NCI-H774 (cell line): ENCODE data around the gene SYT7.

Experiments
- DNase-seq: peaks from one replicate; lab custom pipeline; 2025; lab: John Stamatoyannopoulos, UW

The SYT7 gene

DNA sequence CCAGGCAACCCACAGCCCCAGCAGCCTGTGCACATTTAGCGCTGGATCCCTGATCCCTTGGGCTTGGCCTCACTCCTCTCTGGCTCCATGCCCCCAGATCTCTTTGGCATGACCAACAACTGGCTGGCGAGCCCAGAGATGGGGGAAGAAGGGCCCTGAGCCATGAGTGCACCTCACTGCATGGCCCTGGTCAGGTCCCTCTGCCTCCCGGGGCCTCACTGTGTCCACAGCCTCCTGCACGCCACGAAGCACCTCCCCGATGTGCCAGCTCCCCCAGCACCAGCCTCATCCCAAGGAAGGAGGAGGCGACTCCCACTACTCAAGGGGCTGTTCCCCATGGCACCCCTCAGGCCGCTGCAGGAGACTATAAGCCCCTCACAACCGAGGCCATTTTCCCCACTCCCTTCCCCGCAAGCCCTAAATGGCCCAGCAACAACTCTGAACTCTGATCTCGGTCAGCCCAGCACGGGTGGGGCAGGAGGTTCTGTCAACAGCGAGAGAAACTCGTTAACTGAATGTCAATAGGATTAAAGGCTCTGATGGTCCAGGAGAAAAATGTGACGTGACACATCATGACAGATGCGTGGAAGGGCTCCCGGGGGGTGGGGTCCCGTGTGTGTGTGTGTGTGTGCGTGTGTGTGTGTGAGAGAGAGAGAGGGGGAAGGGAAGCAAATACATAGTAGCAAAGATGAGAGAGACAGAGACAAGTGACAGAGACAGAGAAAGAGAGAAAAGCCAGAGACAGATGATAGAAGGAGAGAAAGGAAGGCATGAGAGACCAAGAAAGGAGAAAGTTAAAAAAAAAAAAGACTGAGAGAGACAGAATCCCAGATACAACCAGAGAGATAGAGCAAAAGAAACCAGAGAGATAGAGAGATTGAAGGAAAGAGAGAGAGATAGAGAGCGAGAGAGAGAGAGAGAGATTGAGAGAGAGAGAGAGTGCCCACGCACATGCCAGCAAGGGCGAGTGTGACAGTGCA lies 28.4 kb upstream of the SYT7 start:
- no peak for DNase-seq

DNA sequence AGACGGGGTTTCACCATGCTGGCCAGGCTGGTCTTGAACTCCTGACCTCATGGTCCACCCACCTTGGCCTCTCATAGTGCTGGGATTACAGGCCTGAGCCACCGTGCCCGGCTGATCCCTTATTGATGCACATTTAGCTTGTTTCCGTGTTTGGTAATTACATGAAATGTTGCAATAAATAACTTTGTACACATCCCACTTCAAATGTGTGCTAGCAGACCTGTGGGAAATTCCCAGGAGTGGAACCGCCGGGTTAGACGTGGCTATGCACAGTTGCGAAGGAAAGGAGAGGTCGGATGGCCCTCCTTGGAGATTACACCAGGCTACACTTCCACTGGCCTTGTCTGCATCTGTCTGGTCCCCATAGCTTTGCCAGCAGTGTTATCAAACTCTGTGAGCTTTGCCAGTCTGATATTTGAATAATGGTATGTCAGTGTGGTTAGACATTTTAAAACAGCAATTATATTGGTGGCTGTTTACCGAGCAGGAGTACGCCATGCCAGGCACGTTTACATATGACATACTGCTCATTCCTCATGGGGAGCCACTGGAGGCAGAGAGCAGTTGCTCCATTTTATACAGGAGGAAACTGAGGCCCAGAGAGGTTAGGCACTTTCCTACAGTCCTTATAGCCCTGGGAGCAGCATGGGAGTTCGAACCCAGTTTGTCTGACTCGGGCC lies 27.2 kb upstream of the SYT7 start:
- DNase-seq: no peak

GRCh38 chr11:61607426-61607825 lies 26.6 kb upstream of the SYT7 start:
- DNase-seq: no peak

DNA sequence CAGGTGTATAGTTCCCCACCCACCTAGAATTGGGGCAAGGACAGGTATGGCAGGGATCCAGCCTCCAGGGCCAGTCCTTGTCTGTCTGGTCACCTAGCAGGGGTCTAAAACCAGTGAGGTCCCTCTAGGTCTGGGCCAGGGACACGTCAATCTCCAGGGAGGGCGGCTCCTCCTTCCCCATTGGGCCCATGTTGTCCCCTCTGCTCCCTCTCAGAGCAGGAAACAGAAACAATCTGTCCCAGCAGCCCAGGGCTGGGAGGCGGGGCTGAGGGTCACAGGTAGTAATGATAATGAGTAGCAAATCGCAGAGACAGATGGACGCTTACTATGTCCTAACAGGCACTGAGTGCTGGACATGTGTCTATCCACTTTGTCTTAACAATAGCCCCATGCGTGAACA lies 22.8 kb upstream of the SYT7 start:
- DNase-seq: no peak

GRCh38 chr11:61602775-61603569 lies 22.1 kb upstream of the SYT7 start:
- DNase-seq: no peak

DNA sequence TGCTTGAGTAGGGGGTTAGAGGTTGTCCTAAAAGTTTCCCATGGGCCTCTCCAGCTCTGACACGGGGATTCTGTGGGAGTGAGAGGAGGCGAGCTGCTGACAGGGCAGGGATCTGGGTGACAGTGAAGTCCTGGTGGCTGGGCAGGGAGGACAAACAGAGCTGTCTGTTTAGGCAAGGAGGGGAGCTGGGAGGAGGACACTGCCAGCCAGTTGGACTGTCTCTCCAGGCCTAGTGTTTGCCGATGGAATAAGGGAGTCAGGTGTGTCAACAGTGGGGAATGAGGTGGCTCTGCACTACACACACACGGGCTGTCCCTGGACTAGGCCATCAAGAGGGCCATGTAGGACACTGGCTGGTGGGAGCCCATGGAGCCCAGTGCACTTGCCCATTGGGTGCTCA lies 20.6 kb upstream of the SYT7 start:
- DNase-seq: peak; percentile 75

GRCh38 chr11:61599968-61600710 lies 19.3 kb upstream of the SYT7 start:
- no peak for DNase-seq

DNA sequence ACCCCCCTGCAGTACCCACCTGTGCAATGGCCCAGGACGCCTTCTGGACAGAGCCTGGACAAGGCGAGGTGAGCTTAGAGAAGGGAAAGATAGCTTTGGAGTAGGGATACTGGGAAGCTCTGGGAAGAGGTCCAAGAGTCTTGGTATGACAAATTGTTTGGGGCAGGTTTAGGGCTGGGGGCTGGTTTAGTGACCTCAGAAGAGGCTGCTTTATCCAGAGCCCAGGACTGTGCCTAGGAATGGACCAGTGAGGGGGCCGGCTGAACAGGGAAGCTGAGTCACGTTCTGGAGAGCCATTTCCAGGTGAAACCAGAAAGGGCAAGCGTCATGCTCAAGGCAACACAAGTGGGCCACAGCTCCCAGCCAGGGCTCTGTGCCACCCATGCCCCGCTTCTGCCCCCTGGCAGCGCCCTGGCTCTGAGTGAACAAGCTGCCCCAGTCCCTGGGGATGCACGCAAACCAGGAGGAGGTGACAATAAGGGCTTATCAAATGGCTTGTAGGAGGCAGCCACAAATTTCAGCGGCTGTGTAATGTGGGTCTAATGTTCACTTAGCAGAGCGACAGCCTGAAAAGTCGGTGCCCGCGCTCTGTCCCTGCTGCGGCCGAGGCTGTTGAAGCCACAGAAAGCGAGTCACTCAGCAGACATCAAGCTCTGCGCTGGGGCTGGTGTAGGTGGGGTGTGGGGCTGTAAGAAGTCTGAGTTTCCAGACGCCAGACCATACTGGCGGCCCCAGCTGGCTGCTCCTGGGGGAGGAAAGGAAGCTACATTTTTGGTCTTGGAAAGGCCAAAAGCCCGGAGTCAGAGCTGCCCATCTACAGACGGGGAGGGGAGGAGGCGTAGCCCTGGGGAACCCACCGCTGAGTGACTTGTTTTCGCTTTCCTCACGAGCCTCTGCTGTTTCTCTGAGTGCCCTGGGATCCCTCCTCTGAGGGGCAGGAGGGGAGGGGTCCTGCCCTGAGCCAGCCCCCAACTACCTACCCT lies 18.3 kb upstream of the SYT7 start:
- no peak for DNase-seq

DNA sequence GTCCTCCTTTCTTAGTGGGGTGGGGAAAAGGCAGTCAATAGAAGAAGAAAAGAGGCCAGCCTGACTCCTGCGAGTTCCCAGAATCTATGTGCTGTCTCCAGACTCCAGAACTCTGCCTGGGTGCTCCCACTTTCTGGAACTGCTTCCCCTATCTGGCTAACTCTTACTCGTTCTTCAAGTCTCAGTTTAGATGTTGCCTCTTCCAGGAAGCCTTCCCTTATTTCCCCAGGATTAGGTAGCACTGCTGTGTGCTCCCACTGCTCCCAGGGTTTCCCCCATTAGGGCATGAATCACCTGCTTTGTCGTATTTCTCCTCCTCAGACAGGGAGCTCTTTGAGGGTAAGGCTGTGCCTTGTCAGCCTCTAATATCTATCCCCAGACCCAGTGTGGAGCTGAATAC lies 17.5 kb upstream of the SYT7 start:
- no peak for DNase-seq

DNA sequence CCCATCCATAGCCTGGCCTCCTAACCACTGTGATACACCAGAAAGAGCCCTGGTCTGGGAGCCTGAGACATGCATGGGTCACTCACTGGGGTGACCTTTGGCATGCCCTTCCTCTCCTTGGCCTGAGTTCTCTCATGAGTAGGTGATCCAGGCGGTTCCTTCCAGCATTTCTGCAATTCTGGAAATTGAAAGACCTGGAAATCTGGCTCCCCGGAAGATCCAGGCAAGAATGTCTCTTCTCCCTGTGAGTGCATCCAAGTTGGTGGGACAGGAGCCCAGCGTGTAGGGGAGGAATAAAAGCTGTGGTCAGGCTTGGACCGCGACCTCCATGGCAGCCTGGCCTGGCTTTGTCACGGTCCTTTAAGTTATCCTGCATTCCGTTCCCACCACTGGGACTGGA lies 16.1 kb upstream of the SYT7 start:
- DNase-seq: no peak

GRCh38 chr11:61596542-61596941 lies 15.7 kb upstream of the SYT7 start:
- DNase-seq: no peak

GRCh38 chr11:61594907-61595257 lies 14.0 kb upstream of the SYT7 start:
- no peak for DNase-seq

DNA sequence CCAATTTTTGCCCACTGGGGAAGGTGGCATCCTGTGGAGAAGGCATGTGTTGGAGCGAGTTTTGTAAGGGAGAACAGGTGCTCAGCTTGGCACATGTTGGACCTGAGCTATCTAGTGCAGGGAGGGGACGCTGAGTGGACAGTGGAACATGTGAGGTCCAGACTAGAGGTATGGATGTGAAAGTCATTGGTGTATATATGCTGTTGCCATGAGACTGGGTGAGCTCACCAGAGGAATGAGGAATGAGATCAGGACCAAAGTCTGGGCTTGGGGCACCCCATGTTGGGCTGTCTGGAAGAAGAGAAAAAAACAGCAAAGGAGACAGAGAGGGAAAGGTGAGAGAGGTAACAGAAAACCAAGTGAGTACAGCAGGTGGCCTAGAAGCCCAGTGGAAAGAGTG lies 12.3 kb upstream of the SYT7 start:
- no peak for DNase-seq

DNA sequence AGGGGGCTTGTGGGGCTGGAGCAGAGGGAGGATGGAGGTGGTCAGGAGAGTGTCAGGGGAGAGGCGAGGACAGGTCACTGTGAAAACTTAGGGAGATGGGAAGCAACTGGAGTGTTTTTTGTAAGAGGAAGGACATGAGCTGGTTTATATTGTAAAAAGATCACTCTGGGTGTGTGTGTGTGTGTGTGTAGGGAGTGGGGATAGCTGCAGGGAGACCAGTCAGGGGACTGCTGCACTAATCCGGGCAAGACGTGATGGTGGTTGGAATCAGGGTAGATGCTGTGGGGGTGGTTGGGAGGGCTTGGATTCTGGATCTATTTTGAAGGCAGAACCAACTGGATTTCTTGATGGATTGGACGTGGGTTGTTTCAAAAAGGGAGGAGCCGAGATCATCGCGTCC lies 11.3 kb upstream of the SYT7 start:
- no peak for DNase-seq

DNA sequence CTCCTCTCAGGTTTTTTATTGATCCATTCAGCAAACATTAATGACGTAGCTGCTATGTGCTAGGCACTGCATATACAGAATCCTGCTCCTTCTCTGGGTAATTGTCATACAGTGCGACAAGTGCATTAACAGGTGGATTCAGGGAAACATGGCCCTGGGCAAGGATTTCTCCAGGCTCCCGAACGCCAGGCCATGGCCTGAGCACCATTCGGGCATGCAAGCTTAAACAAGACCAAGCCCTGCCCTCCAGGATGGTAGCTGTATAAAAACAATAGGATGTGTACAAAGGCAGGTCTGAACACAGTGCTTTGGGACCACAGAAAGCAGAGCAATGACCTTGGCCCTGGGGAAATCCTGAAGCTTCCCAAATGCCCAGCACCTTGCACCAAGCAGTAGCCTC lies 9.1 kb upstream of the SYT7 start:
- no peak for DNase-seq

- DNase-seq: no peak
Observed at GRCh38 chr11:61588728-61589191, 7.9 kb upstream of the SYT7 start.

- peak; percentile 66 for DNase-seq
Observed at GRCh38 chr11:61587951-61588727, 7.3 kb upstream of the SYT7 start.

DNA sequence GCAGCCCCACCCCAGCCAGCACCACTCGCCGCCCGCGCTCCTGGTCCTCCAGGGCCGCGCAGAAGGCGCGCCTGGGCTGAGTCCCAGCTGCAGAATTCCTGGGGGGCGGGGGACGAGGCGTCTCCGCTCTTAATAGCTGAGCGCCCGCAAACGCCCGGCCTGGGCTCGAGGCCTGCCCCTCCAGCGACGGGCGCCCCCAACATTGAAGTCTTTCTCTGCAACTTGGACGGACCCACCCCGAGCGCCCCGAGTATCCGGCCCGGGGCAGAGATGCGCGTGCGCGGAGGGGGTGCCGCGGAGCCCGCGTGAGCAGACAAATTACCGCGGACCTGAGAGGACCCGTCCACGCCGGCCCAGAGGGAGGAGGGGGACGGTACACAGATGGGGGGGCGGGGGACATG lies 6.7 kb upstream of the SYT7 start:
- DNase-seq: peak; percentile 20

- DNase-seq: no peak
Observed at GRCh38 chr11:61586792-61587430, 6.0 kb upstream of the SYT7 start.
